HTR-8/SVneo (cell line): Measurements from ENCODE around the gene GMFB.
"Not testable (repeated sequence)": the region's sequence is repeated elsewhere in the genome, so short reads cannot be mapped to it uniquely, and the experiment has no call there.

Experiments used
- DNase-seq: peaks from one replicate; pipeline ENCODE4 v3.0.0; 2011; ENCODE audit warnings: low spot score, mixed read lengths; ENCODE audit not compliant: insufficient read length
- FAIRE-seq: peaks from 2 replicates; lab custom pipeline; 2011; peaks lifted over from hg19 to GRCh38; lab: Jason Lieb, UNC

GMFB gene

DNA sequence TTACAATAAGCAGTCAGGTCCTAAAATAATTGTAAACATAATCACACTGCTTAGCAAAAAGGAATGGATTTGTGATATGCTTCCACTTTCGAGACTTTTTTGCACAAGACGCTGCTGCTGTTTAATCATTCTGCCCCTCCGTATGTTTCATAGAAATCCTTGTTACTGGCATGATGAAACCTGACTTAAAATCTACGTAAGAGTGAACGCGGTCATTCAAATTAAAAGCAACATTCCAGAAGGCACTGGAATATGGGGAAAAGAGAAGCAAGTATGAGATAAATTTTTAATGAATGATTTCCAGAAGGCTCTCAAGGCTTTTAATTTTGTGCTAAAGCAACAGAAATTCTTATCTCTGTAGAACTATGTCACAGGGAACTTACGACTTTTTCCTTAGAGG, 48.7 kb downstream of the GMFB start:
- FAIRE-seq (no peak), DNase-seq (no peak)

- no peak for DNase-seq
- FAIRE-seq = no peak
Observed at GRCh38 chr14:54438703-54439102, 50.1 kb downstream of the GMFB start.

DNA sequence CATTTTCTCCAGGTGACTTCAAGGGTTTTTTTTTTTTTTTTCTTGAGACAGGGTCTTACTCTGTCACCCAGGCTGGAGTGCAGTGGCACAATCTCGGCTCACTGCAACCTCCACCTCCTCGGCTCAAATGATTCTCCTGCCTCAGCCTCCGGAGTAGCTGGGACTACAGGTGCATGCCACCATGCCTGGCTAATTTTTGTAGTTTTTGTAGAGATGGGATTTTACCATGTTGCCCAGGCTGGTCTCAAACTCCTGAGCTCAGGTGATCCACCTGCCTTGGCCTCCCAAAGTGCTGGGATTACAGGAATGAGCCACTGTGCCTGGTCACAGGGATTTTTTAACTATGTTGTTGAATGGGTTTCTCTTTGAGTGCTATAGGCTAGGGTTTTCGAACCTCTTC, 50.8 kb downstream of the GMFB start:
- FAIRE-seq, DNase-seq: not testable (repeated sequence)

DNA sequence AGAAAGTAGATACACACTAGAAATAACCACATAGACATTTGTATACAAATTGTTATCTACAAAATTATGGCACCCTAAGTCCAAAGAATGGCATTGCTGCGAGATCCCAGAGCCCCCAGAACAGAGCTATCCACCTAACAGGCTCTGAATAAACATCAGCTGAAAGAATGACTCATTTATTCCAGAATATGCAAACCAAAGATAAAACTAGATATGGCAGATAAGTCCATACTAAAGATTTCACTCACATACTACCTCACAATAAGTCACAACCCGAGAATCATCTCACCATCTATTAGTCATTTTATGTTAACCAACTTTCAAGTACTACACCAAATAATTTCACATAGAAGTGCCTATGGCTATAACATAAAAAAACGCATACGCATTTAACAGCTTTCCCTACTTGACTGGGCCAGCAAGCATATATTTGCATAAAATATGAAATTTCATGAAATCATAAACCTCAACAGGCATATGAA, 53.2 kb downstream of the GMFB start:
- FAIRE-seq (peak; percentile 95), DNase-seq (peak; percentile 53)

DNA sequence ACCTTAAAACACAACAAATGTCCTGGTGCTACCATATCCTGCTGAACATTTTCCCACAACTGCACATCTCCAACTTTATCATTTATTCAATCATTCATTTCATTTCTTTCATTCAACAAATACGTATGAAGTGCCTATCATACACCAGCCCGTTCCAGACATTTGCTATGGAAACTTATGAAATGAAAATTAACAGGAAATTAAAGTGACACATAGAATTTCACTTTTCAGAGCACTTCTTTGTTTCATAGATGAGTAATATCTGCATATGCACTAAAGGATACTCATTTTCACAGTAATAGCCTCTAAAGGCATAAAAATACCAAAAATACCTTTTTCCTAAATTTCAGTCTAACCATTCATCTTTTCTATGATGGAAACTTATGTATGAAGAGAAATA, 60.3 kb downstream of the GMFB start:
- FAIRE-seq (peak; percentile 86), DNase-seq (no peak)

- FAIRE-seq = peak; percentile 60
- DNase-seq = no peak
Observed at GRCh38 chr14:54427871-54428270, 60.9 kb downstream of the GMFB start.

DNA sequence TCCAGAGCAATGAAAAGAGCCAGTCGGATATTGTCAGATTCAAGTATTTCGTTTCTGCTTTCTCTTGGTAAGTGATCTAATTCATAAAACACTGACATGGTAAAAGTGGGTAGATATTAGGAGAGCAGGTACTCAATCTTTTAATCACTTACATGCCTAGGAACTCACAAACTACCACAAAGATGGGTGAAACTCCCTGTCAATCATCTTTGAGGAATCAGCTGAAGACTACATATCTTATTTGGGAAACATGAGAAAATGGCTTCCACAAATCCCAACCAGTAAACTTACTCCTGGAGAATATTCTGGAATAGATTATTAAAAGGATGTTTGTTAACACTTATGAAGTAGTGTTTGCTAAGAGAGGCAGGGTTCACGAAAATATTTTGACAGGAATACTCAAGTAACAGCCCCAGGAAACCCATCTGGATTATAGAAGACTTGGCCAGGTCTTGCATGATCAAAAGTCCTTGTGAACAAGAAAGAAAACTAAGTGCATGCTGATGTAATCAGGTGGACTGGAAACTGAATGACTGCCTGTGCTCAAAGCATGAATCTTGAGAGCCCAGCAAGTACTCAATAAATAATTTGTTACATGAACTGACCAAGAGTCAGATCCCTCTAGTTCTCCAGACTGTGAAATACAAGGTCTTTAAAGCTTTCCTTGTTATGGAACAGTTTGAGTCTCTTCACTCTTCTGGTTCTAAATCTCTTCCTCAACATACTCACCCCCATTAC, 63.1 kb downstream of the GMFB start:
- DNase-seq = no peak
- peak; percentile 42 for FAIRE-seq

- no peak for DNase-seq
- FAIRE-seq = peak; percentile 26
Observed at GRCh38 chr14:54425068-54425467, 63.7 kb downstream of the GMFB start.
